Sigmoid colon (tissue), 3 donors: ENCODE data around the gene LPP.

Source experiments
- CTCF ChIP-seq, 4 experiments: fragments of 450-650 bp in 3 of 4; fragments of 200-600 bp in 1 of 4; IDR thresholded peaks; one replicate each; pipeline ENCODE4 v1.5.1; 2016 to 2019; ENCODE audit warnings: antibody characterized with exemption in 4 of 4, mild to moderate bottlenecking in 3 of 4, moderate library complexity in 2 of 4
- POLR2A ChIP-seq, 2 donors: fragments of 450-650 bp; IDR thresholded peaks; one replicate each; pipeline ENCODE4 v1.6.1; 2016; ENCODE audit warnings: antibody characterized with exemption in 2 of 2, mild to moderate bottlenecking in 2 of 2, moderate library complexity in 2 of 2

GRCh38 chr3:188908002-188908850 lies 754.3 kb downstream of the LPP start:
- TF ChIP-seq CTCF (IDR thresholded peaks at IDR 0.05) = no peak
- no peak for TF ChIP-seq POLR2A (IDR thresholded peaks at IDR 0.05)
